Hematopoietic multipotent progenitor cell treated with erythropoietin and hydrocortisone succinate and interleukin-3 and kit ligand, for 6 days (in vitro differentiated cells): ENCODE results near the gene PSMB2.
"Not testable (repeated sequence)": the region's sequence is repeated elsewhere in the genome, so short reads cannot be mapped to it uniquely, and the experiment has no call there.

Experiments used
- DNase-seq: peaks from one replicate; pipeline ENCODE4 v3.0.0-alpha.2; 2015

The PSMB2 gene

DNA sequence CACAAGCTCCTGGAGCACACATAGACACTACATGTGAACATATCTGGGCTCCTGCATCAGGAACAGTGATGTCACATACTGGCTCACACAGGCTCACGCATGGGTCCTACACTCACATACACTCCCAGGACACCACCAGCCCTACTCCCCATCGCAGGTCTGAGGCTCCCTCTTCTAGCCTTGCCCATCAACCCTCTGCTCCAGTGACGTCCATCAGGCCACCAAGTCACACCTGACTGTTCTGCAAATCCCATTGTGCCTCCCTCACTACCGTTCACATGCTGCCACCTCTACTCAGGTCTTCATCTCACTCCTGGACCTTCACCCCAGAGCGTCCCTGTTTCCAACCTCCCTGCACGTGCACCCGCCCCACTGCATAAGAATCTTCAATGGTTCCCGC is 50.1 kb downstream of the PSMB2 start:
- DNase-seq, result no peak

DNA sequence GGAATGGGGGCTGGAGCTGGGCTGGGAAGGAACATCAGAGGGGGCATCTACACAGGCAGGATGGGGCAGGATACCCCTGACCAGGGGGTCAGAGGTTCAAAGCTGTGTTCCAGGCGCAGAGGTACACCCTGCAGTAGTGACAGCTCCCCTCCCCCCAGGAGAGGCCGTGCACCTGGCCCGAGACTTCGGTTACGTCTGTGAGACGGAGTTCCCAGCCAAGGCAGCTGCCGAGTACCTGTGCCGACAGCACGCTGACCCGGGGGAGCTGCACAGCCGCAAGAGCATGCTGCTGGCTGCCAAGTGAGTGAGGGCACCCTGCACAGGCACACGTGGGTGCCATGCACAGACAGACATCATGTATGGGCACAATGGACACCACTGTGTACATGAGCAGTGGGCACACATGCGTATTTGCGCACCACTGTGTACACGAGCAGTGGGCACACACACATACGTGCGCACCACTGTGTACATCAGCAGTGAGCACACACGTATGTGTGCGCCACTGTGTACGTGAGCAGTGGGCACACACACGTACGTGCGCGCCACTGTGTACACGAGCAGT is 50.8 kb downstream of the PSMB2 start:
- no peak for DNase-seq

DNA sequence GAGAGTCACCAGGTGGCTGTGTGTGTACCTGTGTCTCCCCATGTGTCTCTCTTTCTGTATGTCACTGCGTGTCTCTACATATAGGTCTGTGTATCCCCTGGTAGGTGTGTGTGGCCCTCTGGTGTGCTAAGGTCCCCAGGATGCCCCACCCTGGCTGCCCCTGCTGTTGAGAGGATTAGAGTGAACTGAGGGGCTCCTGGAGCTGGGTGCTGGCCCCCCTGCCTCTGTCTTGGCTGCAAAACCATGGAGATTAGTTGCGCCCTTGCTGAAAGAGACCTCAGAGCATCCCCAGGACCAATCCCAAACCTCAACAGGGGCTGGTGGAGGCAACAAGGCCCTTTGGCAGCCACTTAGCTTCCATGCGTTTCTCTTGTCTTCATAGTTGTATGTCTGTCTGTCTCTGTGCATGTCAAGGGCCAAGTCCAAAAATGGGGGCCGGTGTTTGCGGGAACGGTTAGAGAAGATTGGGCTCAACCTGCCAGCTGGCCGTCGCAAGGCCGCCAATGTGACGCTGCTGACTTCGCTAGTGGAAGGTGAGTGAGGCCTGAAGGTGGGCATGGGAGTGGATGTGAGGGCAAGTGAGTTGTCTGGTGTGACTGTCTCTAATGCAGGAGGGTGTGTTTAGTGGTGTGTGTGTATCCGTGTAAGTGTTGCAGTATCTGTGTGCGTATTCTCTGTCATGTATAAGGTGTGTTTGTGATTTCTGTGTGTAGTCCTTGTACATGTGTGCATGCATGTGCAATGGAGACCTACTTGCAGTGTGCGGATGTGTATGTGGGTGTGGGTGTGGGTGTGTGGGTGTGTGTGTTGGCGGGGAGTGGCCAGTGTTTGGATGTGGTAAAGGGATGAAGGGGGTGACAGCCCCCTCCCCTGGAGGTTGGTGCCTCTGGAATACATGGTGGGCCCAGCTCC is 51.6 kb downstream of the PSMB2 start:
- no peak for DNase-seq

DNA sequence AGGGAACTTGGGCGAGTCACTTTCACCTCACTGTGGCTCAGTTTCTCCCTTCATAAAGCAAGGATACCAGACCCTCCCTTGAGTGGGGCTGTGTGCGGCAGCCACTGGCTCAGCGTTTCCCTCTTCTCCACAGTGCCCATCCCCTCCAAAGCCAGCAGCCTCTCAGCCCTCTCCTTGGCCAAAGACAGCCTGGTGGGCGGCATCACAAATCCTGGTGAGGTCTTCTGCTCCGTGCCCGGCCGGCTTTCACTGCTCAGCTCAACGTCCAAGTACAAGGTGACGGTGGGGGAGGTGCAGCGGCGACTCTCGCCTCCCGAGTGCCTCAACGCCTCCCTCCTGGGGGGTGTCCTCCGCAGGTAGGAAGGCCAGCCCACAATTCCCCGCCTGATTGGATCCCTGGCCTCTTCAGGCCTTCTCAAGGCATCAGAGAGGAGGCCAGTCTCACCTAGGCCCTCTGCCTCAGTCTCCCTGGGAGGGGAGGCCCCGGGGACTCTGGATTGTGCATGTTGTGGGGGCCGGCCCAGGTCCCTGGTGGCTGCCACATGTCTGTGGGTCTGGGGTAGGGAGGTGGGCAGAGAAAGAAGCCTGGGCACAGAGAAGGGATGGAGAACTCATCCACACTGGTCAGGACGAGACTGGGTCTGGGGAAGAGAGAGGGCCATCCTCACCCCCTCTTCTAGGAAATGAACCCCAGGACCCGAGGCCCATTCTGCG is 53.0 kb downstream of the PSMB2 start:
- no peak for DNase-seq

DNA sequence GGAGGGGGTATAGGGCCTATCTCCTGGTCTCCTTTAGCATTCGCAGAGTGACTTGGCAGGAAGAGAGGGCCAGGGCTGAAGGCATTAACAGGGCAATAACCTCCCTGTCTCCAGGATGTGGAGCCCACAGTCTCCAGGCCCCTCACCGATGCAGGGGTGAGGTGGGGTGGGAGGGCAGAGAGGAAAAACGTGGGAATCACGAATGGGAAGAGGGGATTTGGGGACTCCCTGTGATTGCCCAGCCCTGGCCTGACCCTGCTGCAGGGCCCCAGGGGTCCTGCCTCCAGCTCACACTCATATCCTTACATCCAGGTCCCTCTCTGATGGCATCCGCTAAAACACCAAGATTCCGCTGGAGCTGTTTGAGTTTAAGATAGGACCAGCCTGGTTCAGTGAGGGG is 53.6 kb downstream of the PSMB2 start:
- no peak for DNase-seq

DNA sequence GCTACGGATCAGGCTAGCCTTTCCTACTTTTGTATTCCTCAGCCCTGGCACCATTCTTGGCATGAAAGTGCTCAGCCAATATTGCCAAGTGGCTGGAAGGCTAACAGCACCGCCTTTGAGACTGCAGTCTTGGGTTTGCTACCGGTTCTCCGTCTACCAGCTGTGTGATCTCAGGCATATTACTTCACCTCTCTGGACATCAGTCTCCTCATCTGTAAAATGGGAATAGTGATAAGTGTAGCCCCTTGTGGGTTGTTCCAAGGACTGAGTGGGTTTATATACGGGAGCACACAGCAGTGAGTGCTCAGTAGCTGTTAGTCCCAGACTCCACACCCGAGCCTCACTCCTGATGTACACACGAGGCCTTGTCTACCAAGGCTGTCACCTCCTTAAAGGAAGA is 54.5 kb downstream of the PSMB2 start:
- no peak for DNase-seq

DNA sequence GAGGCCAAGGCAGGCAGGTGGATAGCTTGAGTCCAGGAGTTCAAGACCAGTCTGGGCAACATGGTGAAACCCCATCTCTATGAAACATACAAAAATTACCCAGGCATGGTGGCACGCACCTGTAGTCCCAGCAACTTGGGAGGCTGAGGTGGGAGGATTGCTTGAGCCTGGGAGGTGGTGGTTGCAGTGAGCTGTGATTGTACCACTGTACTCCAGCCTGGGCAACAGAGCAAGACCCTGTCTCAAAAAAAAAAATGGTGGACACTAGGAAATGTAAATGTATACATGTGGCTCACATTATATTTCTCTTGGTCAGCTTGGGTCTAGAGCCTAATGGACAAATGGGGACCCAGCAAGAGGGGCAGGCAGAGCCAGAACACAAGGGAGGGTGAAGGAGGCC is 55.5 kb downstream of the PSMB2 start:
- DNase-seq, result not testable (repeated sequence)

DNA sequence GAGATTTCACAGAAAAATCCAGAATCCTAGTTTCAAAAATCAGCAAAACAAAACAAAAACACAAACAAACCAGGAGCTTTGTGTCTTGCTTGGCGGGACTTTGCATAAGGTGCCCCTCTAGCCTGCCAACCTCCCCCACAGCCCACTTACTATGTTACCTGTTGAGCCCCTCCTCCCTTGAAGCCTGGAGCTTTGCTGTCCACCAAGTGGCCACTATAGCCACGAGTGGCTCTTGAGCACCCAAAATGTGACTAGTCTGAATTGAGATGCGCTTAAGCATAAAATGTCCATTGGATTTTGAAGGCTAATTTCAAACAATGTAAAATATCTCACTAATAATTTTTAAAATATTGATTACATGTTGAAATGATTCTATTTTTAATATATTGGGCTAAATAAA is 56.0 kb downstream of the PSMB2 start:
- DNase-seq, result no peak

DNA sequence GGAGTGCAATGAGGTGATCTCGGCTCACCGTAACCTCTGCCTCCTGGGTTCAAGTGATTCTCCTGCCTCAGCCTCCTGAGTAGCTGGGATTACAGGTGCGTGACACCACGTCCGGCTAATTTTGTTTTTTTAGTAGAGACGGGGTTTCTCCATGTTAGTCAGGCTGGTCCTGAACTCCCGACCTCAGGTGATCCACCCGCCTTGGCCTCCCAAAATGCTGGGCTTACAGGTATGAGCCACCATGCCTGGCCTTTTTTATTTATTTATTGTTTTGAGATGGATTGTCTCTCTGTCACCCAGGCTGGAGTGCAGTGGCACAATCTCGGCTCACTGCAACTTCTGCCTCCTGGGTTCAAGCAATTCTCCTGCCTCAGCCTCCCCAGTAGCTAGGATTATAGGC is 59.7 kb downstream of the PSMB2 start:
- not testable (repeated sequence) for DNase-seq

DNA sequence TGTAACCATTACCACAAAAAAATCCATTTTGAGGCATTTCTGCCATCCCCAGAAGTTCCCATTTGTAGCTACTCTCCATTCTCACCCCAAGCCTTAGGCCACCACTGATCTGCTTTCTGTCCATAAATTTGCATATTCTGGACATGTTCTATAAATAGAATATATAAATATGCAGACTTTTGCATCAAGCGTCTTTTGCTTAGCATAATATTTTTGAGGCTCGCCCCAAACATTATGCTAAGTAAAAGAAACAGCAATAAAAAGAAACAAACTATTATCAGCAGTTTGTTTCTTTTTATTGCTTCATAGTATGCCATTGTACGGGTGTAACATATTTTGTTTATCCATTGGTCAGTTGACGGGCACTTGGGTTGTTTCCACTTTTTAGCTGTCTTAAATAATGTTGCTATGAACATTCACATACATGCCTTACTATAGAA is 60.4 kb downstream of the PSMB2 start:
- DNase-seq, result no peak

DNA sequence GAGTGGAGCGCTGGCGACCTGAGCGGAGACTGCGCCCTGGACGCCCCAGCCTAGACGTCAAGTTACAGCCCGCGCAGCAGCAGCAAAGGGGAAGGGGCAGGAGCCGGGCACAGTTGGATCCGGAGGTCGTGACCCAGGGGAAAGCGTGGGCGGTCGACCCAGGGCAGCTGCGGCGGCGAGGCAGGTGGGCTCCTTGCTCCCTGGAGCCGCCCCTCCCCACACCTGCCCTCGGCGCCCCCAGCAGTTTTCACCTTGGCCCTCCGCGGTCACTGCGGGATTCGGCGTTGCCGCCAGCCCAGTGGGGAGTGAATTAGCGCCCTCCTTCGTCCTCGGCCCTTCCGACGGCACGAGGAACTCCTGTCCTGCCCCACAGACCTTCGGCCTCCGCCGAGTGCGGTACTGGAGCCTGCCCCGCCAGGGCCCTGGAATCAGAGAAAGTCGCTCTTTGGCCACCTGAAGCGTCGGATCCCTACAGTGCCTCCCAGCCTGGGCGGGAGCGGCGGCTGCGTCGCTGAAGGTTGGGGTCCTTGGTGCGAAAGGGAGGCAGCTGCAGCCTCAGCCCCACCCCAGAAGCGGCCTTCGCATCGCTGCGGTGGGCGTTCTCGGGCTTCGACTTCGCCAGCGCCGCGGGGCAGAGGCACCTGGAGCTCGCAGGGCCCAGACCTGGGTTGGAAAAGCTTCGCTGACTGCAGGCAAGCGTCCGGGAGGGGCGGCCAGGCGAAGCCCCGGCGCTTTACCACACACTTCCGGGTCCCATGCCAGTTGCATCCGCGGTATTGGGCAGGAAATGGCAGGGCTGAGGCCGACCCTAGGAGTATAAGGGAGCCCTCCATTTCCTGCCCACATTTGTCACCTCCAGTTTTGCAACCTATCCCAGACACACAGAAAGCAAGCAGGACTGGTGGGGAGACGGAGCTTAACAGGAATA is 64.0 kb downstream of the PSMB2 start:
- peak; percentile 86 for DNase-seq

DNA sequence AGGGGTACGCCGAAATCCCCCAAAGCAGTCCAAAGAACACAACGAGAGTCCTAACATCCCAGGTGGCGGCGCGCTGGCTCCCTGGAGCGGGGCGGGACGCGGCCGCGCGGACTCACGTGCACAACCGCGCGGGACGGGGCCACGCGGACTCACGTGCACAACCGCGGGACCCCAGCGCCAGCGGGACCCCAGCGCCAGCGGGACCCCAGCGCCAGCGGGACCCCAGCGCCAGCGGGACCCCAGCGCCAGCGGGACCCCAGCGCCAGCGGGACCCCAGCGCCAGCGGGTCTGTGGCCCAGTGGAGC is 64.6 kb downstream of the PSMB2 start:
- DNase-seq, result not testable (repeated sequence)

DNA sequence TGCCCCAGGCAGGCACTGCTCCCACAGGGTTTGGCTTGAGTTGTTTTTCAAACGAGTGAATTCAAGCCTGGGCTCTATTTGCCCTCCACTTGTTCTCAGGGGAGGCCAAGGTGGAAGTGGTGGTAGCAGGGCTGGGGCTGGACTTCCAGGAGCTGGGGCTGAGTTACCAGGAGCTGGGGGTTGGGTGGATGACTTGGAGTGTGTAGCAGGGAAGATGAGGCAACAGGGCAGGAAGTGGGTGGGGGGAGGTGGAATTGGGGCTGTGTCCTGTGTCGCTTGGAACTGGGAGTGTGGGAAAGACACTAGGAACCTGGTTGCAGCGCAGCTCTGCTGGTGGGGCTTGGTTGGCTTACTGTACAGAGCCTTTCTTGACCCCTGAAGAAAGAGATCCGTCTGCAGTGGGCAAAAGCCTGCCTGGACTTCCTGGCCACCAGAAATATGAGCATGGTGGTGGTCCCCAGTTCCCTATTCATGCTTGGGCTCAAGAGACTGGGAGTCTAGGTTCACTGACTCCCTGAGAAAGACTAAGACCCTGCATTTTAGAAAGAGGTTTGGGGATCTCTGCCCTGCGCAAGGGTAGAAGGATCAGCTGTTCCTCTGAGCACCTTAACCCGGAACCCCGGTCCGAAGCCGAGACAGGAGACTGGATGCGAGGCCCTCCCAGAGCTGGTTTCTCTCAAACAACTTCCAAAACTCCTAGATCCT is 65.1 kb downstream of the PSMB2 start:
- peak; percentile 35 for DNase-seq

DNA sequence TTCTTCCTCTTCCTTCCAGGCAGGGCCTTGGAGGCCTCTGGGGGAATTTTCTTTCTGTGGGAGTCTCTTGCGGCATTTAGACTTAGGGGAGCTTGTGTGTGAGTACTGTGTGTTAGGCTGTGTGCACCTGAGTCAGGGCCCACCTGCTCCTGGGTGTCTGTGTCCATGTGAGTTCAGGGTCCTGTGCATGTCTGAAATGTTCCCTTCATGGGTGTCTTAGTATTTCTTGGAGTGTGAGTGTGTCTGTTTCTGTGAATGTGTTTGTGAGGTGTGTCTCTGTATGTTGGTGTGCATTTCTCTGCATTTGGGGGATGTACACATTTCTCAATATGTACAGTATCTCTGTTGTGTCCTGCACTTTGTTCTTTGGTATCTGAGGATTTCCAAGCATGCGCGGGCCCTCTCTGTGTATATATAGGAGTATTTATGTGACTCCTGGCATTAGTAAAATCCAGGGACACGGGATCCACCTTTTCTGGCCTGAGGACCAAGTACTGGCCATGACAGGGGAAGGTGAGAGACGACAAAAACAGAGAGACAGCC is 65.8 kb downstream of the PSMB2 start:
- no peak for DNase-seq

DNA sequence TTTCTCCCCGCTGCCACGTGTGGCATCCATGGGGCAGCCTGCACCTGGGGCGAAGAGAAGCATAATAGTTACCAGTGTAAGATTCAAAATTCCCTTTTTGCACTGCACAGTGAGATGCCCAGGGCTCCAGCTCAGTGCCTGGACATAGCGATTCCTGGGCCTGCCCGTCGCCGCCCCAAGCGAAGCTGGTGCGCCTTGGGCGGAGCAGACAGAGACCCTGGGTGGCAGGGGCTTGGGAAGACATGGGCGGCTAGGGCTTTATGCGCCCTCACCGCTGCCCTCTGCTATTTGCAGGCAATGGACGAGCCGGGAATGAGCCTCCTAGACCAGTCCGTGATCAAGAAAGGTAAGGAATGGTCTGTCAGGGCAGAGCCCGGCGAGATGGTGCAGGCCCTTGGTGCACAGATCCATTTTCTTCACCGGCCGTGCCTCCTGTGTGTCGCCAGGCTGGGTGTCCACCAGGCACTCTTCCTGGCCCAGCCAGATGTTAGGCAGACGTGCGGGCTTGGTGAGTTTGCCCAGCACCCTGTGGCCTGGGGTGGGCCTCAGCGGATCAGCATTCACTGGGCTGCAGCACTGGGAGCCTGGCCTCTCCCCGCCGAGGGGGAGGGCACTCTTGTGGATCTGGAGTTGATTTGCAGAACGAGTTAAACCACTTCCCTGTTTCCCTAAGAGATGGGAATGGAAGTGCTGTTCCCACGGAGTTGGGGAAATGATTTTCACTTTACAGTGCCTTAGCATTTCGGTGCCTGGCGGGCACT is 66.5 kb downstream of the PSMB2 start:
- no peak for DNase-seq

DNA sequence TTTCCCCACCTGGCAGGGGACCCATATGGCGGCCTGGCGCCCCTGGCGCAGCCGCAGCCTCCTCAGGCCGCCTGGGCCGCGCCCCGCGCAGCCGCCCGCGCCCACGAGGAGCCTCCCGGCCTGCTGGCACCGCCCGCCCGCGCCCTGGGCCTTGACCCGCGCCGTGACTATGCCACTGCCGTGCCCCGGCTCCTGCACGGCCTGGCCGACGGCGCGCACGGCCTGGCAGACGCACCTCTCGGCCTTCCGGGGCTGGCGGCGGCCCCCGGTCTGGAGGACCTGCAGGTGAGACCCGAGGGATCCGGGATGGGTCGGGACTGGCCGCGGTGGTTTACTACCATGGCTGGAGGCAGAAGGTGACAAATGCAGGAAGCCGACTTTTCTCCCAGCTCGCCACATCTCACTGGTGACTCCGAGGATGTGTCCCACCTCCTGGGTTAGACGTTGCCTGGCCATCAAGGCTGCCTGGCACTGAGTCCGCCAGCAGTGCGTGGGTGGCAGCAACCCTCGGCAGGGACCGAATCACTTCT is 67.1 kb downstream of the PSMB2 start:
- no peak for DNase-seq

DNA sequence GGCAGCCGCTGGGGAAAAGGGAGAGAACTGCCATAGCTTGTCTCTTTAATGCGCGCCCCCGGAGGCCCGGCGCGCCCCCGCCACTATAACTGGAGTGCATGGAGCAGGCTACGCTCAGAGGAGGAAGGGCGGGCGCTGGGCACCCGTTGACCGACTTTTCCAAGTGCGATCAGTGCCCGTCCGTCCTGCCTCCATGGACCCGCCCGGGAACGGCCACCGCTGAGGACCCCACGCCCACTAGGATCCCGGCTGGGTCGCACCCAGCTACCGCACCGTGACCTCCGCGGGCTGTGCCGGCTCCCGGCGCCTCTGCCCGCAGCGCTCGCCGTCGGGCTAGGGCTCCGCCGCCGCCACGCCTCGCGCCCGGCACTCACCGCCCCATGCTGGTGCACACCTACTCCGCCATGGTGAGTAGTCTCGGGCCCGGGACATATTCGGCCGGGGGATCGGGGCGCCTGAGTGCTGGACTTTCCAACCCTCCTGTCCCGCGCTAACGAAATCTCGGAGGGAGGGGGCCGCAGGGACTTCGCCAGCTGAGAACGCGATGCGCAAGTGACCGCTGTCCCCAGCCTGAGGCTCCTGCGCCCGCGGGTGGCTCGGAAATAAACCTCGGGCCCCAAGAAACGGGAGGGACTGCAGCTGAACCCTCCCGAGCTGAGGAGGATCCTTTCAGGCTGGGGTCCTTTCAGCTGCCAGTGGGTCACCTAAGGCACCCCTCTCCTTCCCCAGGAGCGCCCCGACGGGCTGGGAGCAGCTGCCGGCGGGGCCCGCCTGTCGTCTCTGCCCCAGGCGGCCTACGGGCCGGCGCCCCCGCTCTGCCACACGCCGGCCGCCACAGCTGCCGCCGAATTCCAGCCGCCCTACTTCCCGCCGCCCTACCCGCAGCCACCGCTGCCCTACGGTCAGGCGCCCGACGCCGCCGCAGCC is 67.9 kb downstream of the PSMB2 start, which contains the start of gene TFAP2E:
Gene TFAP2E (plus strand): TSS at position 117 of the 927 bp plus-strand sequence. CDS start 264 bp downstream, at position 381.
- DNase-seq, result peak; percentile 51

DNA sequence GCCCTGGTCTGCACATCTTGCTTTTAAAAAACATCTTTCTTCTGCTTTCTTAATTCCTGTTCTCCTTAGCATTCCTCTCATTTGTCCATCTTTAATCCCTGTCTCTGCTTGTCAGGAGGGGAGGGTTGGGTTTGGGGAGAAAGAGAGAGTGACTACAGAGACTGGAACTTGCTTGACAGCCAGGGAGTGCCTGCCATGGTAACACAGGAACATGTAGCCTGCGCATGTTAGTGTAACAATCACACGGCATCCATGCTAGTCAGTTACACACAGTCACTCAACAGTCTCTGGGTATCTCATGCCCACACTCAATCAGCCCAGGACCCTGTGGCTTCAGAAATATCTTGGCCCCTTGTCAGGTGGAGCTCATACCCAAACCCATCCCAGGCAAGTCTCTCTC is 69.0 kb downstream of the PSMB2 start:
- DNase-seq, result no peak

DNA sequence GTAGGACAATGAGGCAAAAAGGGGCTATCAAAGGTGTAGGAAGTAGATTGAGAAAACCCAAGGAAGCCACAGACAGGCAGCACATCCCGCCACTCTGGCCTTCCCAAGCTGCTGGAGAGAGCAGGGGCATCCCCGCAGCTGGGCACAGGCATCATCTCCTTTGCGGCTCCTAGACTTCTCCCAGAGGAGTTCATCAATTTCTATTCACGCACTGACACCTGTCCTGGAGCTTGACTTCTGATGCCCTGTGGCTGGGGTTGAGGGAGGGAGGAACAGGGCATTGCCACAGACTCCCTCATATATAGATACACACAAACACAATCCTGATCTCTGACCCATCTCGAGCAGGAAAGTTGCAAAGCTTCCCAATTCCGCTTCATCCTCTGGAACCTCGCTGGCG is 70.1 kb downstream of the PSMB2 start:
- DNase-seq, result no peak
